Panc1 (cell line): ENCODE measurements around the gene PRDM7.
"Not testable (repeated sequence)": the region's sequence is repeated elsewhere in the genome, so short reads cannot be mapped to it uniquely, and the experiment has no call there.

ENCODE experiments used
- CTCF ChIP-seq: fragments of 450-650 bp; IDR thresholded peaks from 2 replicates; pipeline ENCODE4 v1.5.1; 2017; ENCODE audit warnings: mild to moderate bottlenecking
- POLR2AphosphoS5 ChIP-seq: IDR thresholded peaks from 2 replicates; pipeline ENCODE4 v1.6.1; 2012; ENCODE audit warnings: mild to moderate bottlenecking, low read depth, low read length, moderate library complexity
- SIN3A ChIP-seq: IDR thresholded peaks from 2 replicates; pipeline ENCODE4 v1.6.1; 2012; ENCODE audit warnings: low read depth, mild to moderate bottlenecking, low read length, moderate library complexity, borderline replicate concordance; ENCODE audit not compliant: insufficient read depth
- TCF7L2 ChIP-seq: IDR thresholded peaks from 2 replicates; pipeline ENCODE4 v1.6.1; 2011; ENCODE audit warnings: mild to moderate bottlenecking, low read depth, low read length, inconsistent platforms

GRCh38 chr16:90107617-90108016 lies 30.5 kb upstream of the PRDM7 start:
- TF ChIP-seq POLR2AphosphoS5, CTCF, TCF7L2, SIN3A: not testable (repeated sequence)
